ENCODE measurements around the gene ADAMTS1. TPM values are rescaled to one million over a fixed set of nuclear protein-coding genes. Genes with fewer than 3 reads are reported as not detected.

Gene ADAMTS1
- total and polyA plus RNA-seq, 2 donors (not counting 3 experiments of a cell fraction or from before 2014, with no cell fraction given) = 15.4 to 16.3 TPM

- Histone ChIP-seq H3K79me2 (ENCODE audit: control insufficient read depth, insufficient read depth, low read length) (no peaks in the 10 kb centered on the region), H3K4me2 (ENCODE audit: insufficient read depth, low read length) (no peak overlapping the region), H3K9me1 (replicated peaks; ENCODE audit: control insufficient read depth, extremely low read depth, insufficient read depth, low read length) (no peaks in the 10 kb centered on the region), H3K4me3 (replicated peaks in 1 of 3; ENCODE audit: insufficient read depth in 1 of 3, low read depth in 1 of 3, low read length in 3 of 3) (no peak overlapping the region), H3K27ac (ENCODE audit: insufficient read depth, low read depth, low read length) (no peak overlapping the region), H3K9me3 (replicated peaks; ENCODE audit: control insufficient read depth, insufficient read depth, low read length) (no peaks in the 10 kb centered on the region), H3K9ac (replicated peaks; ENCODE audit: extremely low read depth, insufficient read depth, low read length) (no peak overlapping the region), H3K4me1 (ENCODE audit: control insufficient read depth, extremely low read depth, insufficient read depth, low read length) (no peaks in the 10 kb centered on the region), H3K27me3 (ENCODE audit: control insufficient read depth in 2 of 2, insufficient read depth in 2 of 2, low read length in 2 of 2) (peaks cover 0 to 3% of the 10 kb centered on the region in 2 experiments), H2AFZ (ENCODE audit: low read depth, low read length) (no peak overlapping the region), H4K20me1 (replicated peaks; ENCODE audit: control insufficient read depth, extremely low read depth, insufficient read depth, low read length) (no peaks in the 10 kb centered on the region), H3K36me3 (ENCODE audit: control insufficient read depth in 2 of 2, extremely low read depth in 1 of 2, insufficient read depth in 2 of 2, low read length in 2 of 2) (no peaks in the 10 kb centered on the region)
- intact Hi-C loops (cut with micrococcal nuclease) (no loop called here), dilution Hi-C loops (cut with MboI; ENCODE audit: extremely low pct_ligation_motif_present, low sequenced_read_pairs) (no loop called here)
- BruUV-seq (replicated peaks) = no TSS peak
- ChIA-PET POLR2A (no interaction called here), CTCF (interaction anchor here (8.9 kb wide), 1 partner anchor 814 kb away, joined by 151 read pairs; no protein-coding TSS in a partner anchor)
- DNase-seq (ENCODE audit: low read depth, low spot score) = no peak
- FAIRE-seq = no peak
- TF ChIP-seq FOS (IDR thresholded peaks at IDR 0.05; ENCODE audit: borderline replicate concordance, insufficient read depth, low read length) = no peak
- TF ChIP-seq MYC (IDR thresholded peaks at IDR 0.05; ENCODE audit: low read depth, low read length) = no peak
- no peak for TF ChIP-seq EZH2 (IDR thresholded peaks at IDR 0.05; ENCODE audit: borderline replicate concordance, low read depth, low read length, severe bottlenecking)
- no peak for TF ChIP-seq CTCF (IDR thresholded peaks at IDR 0.05; ENCODE audit: extremely low read depth in 1 of 2, insufficient read depth in 1 of 2, low read depth in 1 of 2, low read length in 2 of 2)
- TF ChIP-seq GATA2 (IDR thresholded peaks at IDR 0.05; ENCODE audit: insufficient read depth, insufficient read length, low read depth, low read length) = no peak
- no peak for TF ChIP-seq JUN (IDR thresholded peaks at IDR 0.05; ENCODE audit: borderline replicate concordance, insufficient read depth, insufficient read length, low read depth)
- no peak for TF ChIP-seq POLR2A (IDR thresholded peaks at IDR 0.05; ENCODE audit: low read depth, low read length)
- TF ChIP-seq POLR2AphosphoS5 (IDR thresholded peaks at IDR 0.05; ENCODE audit: insufficient read depth, low read depth, low read length) = no peak
- TF ChIP-seq MAX (IDR thresholded peaks at IDR 0.05; ENCODE audit: insufficient read depth, insufficient read length) = no peak
Observed at GRCh38 chr21:26887251-26887650, 42.0 kb upstream of the ADAMTS1 start.

All from endothelial cell of umbilical vein (primary cell).